NB4 (cell line): ENCODE data around the gene AXIN1.

Experiments
- MAX ChIP-seq: IDR thresholded peaks from 2 replicates; pipeline ENCODE4 v1.6.1; 2011; ENCODE audit warnings: low read depth, low read length
- POLR2A ChIP-seq: IDR thresholded peaks from 2 replicates; pipeline ENCODE4 v1.6.1; 2011; ENCODE audit warnings: mild to moderate bottlenecking; ENCODE audit not compliant: insufficient read length; ENCODE audit errors: extremely low read depth
- TF ChIP-seq, protein P1 (sequence below): IDR thresholded peaks from one replicate; pipeline ENCODE4 v1.5.1; 2012; ENCODE audit warnings: low read depth, low read length

GRCh38 chr16:353404-354290 is 1.1 kb upstream of the AXIN1 start:
- TF ChIP-seq, protein P1, sequence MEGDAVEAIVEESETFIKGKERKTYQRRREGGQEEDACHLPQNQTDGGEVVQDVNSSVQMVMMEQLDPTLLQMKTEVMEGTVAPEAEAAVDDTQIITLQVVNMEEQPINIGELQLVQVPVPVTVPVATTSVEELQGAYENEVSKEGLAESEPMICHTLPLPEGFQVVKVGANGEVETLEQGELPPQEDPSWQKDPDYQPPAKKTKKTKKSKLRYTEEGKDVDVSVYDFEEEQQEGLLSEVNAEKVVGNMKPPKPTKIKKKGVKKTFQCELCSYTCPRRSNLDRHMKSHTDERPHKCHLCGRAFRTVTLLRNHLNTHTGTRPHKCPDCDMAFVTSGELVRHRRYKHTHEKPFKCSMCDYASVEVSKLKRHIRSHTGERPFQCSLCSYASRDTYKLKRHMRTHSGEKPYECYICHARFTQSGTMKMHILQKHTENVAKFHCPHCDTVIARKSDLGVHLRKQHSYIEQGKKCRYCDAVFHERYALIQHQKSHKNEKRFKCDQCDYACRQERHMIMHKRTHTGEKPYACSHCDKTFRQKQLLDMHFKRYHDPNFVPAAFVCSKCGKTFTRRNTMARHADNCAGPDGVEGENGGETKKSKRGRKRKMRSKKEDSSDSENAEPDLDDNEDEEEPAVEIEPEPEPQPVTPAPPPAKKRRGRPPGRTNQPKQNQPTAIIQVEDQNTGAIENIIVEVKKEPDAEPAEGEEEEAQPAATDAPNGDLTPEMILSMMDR, result no peak
- TF ChIP-seq MAX, result no peak
- no peak for TF ChIP-seq POLR2A
